ENCODE results near the gene HADHA. TPM values are rescaled to one million over a fixed set of nuclear protein-coding genes. Genes with fewer than 3 reads are reported as not detected.

HADHA gene
- 100 to 1,000 TPM; 443 to 480 (median 462) TPM for total RNA-seq

DNA sequence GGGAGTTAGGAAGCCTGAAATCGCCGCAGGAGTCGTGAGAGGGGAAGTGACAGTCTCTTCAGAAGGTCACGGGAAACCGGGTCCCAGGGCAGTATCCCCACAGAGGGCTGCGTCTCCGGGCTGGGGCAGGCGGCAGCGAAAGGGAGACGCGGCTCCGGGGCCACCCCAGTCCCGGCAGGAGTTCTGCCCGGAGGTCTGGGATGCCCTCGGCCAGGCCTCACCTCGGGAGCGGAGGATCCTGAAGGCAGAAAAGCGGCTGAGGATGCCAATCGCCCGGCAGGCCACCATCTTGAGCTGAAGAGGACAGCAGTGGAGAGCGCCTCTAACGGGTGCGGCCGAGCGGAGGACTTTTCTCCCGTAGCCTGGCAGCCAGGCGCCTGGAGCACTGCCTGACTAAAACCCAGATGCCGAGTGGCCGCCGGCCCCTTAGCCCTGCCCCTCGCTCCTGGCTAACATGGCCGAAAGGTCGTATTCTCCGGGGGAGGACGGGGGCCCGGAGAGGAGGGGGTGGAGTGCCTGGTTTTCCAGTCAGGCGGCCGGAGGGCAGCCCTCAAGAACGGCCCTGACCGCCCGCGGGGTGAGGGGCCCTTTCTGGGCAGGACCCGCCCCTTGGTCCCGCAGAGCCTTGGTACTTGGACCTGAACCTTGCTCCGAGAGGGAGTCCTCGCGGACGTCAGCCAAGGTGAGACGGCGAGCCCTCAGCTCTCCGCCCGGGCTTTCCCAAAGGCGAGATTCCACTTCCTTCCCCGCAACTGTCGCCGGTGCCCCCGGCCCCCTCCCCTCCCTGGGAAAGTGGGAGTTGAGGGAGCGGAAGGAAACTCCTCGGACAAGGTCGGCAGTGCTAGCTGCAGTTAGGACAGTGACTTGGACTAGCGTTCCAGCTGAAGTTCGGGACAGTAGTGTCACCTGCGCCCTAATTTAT is at the start of gene HADHA, which contains the start of gene HADHB:
Gene HADHA (minus strand): TSS at position 324 of the 922 bp plus-strand sequence. CDS start 36 bp downstream, at position 288.
Gene HADHB (plus strand): TSS at position 631 of the 922 bp plus-strand sequence. CDS start 9,316 bp downstream, outside the sequence.
- no peaks in the 10 kb centered on the region for H3K36me3 ChIP-seq
- H3K9me3 ChIP-seq = no peaks in the 10 kb centered on the region
- H3K4me3 ChIP-seq = peak within 1 kb of the TSS; percentile 85 to 96 (median 92)
- TF ChIP-seq POLR2A (IDR thresholded peaks at IDR 0.05) (peak; percentile 87 to 91), CTCF (IDR thresholded peaks at IDR 0.05 in 4 of 5, conservative IDR thresholded peaks at IDR 0.05 in 1 of 5) (peak in 3 of 5 experiments; percentile 31 to 47 (median 41))
- H3K27ac ChIP-seq = peak within 1 kb of the TSS; percentile 95 to 98 (median 97)
- DNase-seq (peak; percentile 91 to 95), ATAC-seq (peak; percentile 74 to 80)
- intact Hi-C loops (cut with DNase I; ENCODE audit: low total_unique reads) (loop anchor here (1.0 to 5.0 kb wide), 5 partner anchors 30 to 528 kb away; partner anchors contain the start of gene RAB10), in situ Hi-C loops (cut with MboI; ENCODE audit: low sequenced_read_pairs in 4 of 4) (loop anchor here in 1 of 4 donors (5.0 kb wide), 1 partner anchor 88 kb away; no protein-coding TSS in a partner anchor)
- no peaks in the 10 kb centered on the region for H3K27me3 ChIP-seq
- peaks cover 50 to 63% of the 10 kb centered on the region in 2 donors for H3K4me1 ChIP-seq

DNA sequence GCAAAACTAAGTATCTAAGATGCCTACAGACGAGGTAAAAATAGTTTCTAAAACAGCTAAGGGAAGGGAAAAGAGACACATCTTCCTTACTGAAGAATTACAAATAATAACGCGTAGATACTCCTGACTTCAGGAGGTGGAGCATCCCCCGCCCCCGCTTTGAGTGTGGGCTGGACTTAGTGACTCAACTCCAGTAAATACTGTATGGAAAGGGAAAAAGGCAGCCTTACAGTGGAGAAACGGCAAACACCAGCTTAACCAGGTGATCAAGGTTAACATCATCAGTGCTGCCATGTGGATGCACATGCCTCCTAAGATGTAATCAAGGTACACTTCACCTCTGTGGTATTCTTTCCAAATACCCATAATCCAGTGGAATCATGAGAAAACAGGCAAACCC is 48.2 kb upstream of the HADHA start:
- DNase-seq = no peak
- Histone ChIP-seq H3K4me1 (no peaks in the 10 kb centered on the region), H3K27ac (no peak overlapping the region), H3K4me3 (no peak overlapping the region), H3K27me3 (no peaks in the 10 kb centered on the region), H3K9me3 (no peaks in the 10 kb centered on the region), H3K36me3 (peaks cover 0 to 32% of the 10 kb centered on the region in 2 donors)
- intact Hi-C loops (cut with DNase I; ENCODE audit: low total_unique reads) = no loop called here
- in situ Hi-C loops (cut with MboI; ENCODE audit: low sequenced_read_pairs in 4 of 4) = no loop called here
- TF ChIP-seq CTCF (IDR thresholded peaks at IDR 0.05 in 4 of 5, conservative IDR thresholded peaks at IDR 0.05 in 1 of 5) (no peak), POLR2A (IDR thresholded peaks at IDR 0.05) (no peak)
- ATAC-seq = no peak

DNA sequence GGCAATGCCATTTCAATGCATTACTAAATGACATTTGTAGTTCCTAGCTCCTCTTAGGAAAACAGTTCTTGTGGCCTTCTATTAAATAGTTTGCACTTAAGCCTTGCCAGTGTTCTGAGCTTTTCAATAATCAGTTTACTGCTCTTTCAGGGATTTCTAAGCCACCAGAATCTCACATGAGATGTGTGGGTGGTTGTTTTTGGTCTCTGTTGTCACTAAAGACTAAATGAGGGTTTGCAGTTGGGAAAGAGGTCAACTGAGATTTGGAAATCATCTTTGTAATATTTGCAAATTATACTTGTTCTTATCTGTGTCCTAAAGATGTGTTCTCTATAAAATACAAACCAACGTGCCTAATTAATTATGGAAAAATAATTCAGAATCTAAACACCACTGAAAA is 45.6 kb upstream of the HADHA start:
- TF ChIP-seq CTCF (IDR thresholded peaks at IDR 0.05 in 4 of 5, conservative IDR thresholded peaks at IDR 0.05 in 1 of 5) (no peak), POLR2A (IDR thresholded peaks at IDR 0.05) (no peak)
- no peak overlapping the region for H3K4me3 ChIP-seq
- ATAC-seq (no peak), DNase-seq (no peak)
- peaks cover 0 to 58% of the 10 kb centered on the region in 2 donors for H3K36me3 ChIP-seq
- in situ Hi-C loops (cut with MboI; ENCODE audit: low sequenced_read_pairs in 4 of 4) (no loop called here), intact Hi-C loops (cut with DNase I; ENCODE audit: low total_unique reads) (no loop called here)
- H3K27me3 ChIP-seq = no peaks in the 10 kb centered on the region
- no peaks in the 10 kb centered on the region for H3K4me1 ChIP-seq
- H3K27ac ChIP-seq = no peak overlapping the region
- H3K9me3 ChIP-seq = no peaks in the 10 kb centered on the region

GRCh38 chr2:26285931-26286330 is 41.5 kb upstream of the HADHA start:
- DNase-seq = no peak
- H3K9me3 ChIP-seq = no peaks in the 10 kb centered on the region
- no peaks in the 10 kb centered on the region for H3K4me1 ChIP-seq
- TF ChIP-seq CTCF (IDR thresholded peaks at IDR 0.05 in 4 of 5, conservative IDR thresholded peaks at IDR 0.05 in 1 of 5) (no peak), POLR2A (IDR thresholded peaks at IDR 0.05) (no peak)
- H3K27ac ChIP-seq = no peak overlapping the region
- in situ Hi-C loops (cut with MboI; ENCODE audit: low sequenced_read_pairs in 4 of 4) = no loop called here
- H3K27me3 ChIP-seq = no peaks in the 10 kb centered on the region
- peaks cover 9 to 98% of the 10 kb centered on the region in 2 donors for H3K36me3 ChIP-seq
- ATAC-seq = no peak
- intact Hi-C loops (cut with DNase I; ENCODE audit: low total_unique reads) = no loop called here
- no peak overlapping the region for H3K4me3 ChIP-seq

Data from gastrocnemius medialis (tissue), 4 donors.